CD8-positive, alpha-beta memory T cell (primary cell): ENCODE measurements around the gene FAM114A1. TPM values are rescaled to one million over a fixed set of nuclear protein-coding genes. Genes with fewer than 3 reads are reported as not detected.
"Not testable (repeated sequence)": the region's sequence is repeated elsewhere in the genome, so short reads cannot be mapped to it uniquely, and the experiment has no call there.

Experiments
- CTCF ChIA-PET: fragments of 350-600 bp; sonication (Branson Sonifier 250); formaldehyde crosslinking; loops from one replicate; lab custom pipeline; 2021; ENCODE audit warnings: antibody characterized with exemption; lab: Charles Lee
- POLR2A ChIA-PET: fragments of 350-600 bp; sonication (Branson Sonifier 250); formaldehyde crosslinking; loops from one replicate; lab custom pipeline; 2021; ENCODE audit warnings: antibody characterized with exemption; lab: Charles Lee
- DNase-seq, 5 donors: peaks; one replicate each; pipeline versions ENCODE4 v3.0.0 to v3.0.0-alpha.2; 2020 to 2022; ENCODE audit warnings: mixed read lengths in 1 of 5
- H3K27ac ChIP-seq: one replicate; pipeline ENCODE4 v1.7.0; 2013; ENCODE audit warnings: low read depth, mild to moderate bottlenecking, low read length, moderate library complexity
- H3K27me3 ChIP-seq: 2 replicates; pipeline ENCODE4 v1.7.0; 2013; ENCODE audit warnings: low read length, mild to moderate bottlenecking; ENCODE audit not compliant: insufficient read depth, poor library complexity, severe bottlenecking
- H3K36me3 ChIP-seq: 2 replicates; pipeline ENCODE4 v1.7.0; 2013; ENCODE audit warnings: mild to moderate bottlenecking, low read length, moderate library complexity; ENCODE audit not compliant: insufficient read depth
- H3K4me1 ChIP-seq: 2 replicates; pipeline ENCODE4 v1.7.0; 2013; ENCODE audit warnings: mild to moderate bottlenecking, low read length, moderate library complexity; ENCODE audit not compliant: insufficient read depth
- H3K4me3 ChIP-seq: 2 replicates; pipeline ENCODE4 v1.7.0; 2013; ENCODE audit warnings: mild to moderate bottlenecking, low read length
- H3K9me3 ChIP-seq: 2 replicates; pipeline ENCODE4 v1.7.0; 2013; ENCODE audit warnings: mild to moderate bottlenecking, low read length
- H3K27ac Mint-ChIP-seq, 8 donors: one replicate each; pipeline ENCODE4 v1.8.0; 2020 to 2021; ENCODE audit warnings: mixed read lengths in 8 of 8, mild to moderate bottlenecking in 6 of 8, inconsistent platforms in 3 of 8, moderate library complexity in 3 of 8
- H3K27me3 Mint-ChIP-seq, 2 donors: one replicate each; pipeline ENCODE4 v1.8.0; 2020 to 2021; ENCODE audit warnings: mixed read lengths in 2 of 2, mild to moderate bottlenecking in 1 of 2, moderate library complexity in 1 of 2
- H3K36me3 Mint-ChIP-seq, 3 donors: one replicate each; pipeline ENCODE4 v1.8.0; 2020 to 2021; ENCODE audit warnings: mixed read lengths in 3 of 3, inconsistent platforms in 1 of 3, mild to moderate bottlenecking in 1 of 3
- H3K4me1 Mint-ChIP-seq, 3 donors: one replicate each; pipeline ENCODE4 v1.8.0; 2020 to 2021; ENCODE audit warnings: mixed read lengths in 3 of 3, inconsistent platforms in 1 of 3, mild to moderate bottlenecking in 1 of 3
- H3K4me3 Mint-ChIP-seq, 7 donors: one replicate each; pipeline ENCODE4 v1.8.0; 2020 to 2021; ENCODE audit warnings: mixed read lengths in 7 of 7, mild to moderate bottlenecking in 6 of 7, moderate library complexity in 4 of 7, inconsistent platforms in 2 of 7
- H3K9me3 Mint-ChIP-seq, 5 donors: one replicate each; pipeline ENCODE4 v1.8.0; 2020 to 2022; ENCODE audit warnings: mixed read lengths in 5 of 5, mild to moderate bottlenecking in 3 of 5, moderate library complexity in 2 of 5, inconsistent platforms in 1 of 5
- polyA plus RNA-seq: library from polyadenylated mRNA; unstranded; fragments of 300-500 nt; fragmentation: Illumina TruSeq; gene quantifications from one replicate; pipeline ENCODE4 v1.2.3, GENCODE V29; 2021
- total RNA-seq, 2 experiments: library from RNA; stranded (reverse); gene quantifications; one replicate each; pipeline ENCODE4 v1.2.3, GENCODE V29; 2021

Gene FAM114A1
- total and polyA plus RNA-seq, 3 experiments from 2014 or later, result 0.31 TPM; not detected in 2

GRCh38 chr4:38980903-38981676 lies 113.5 kb downstream of the FAM114A1 start:
- Histone ChIP-seq H3K9me3 (no peaks in the 10 kb centered on the region), H3K4me3 (no peak overlapping the region), H3K36me3 (peaks cover 6% of the 10 kb centered on the region), H3K4me1 (no peaks in the 10 kb centered on the region), H3K27me3 (no peaks in the 10 kb centered on the region), H3K27ac (no peak overlapping the region)
- peaks cover 0 to 21% (median 4%) of the 10 kb centered on the region in 3 donors for H3K4me1 Mint-ChIP-seq
- no peaks in the 10 kb centered on the region for H3K9me3 Mint-ChIP-seq
- peak overlapping the region in 1 of 8 donors; percentile 8 for H3K27ac Mint-ChIP-seq
- no peak overlapping the region for H3K4me3 Mint-ChIP-seq
- ChIA-PET CTCF (no interaction called here), POLR2A (no interaction called here)
- H3K36me3 Mint-ChIP-seq, result peaks cover 4 to 71% (median 42%) of the 10 kb centered on the region in 3 donors
- no peaks in the 10 kb centered on the region for H3K27me3 Mint-ChIP-seq
- DNase-seq, result no peak

GRCh38 chr4:38982361-38983095 lies 114.9 kb downstream of the FAM114A1 start:
- Mint-ChIP-seq H3K27me3 (no peaks in the 10 kb centered on the region), H3K36me3 (peaks cover 4 to 71% (median 42%) of the 10 kb centered on the region in 3 donors), H3K4me3 (no peak overlapping the region), H3K9me3 (no peaks in the 10 kb centered on the region), H3K4me1 (peaks cover 0 to 30% (median 11%) of the 10 kb centered on the region in 3 donors), H3K27ac (no peak overlapping the region)
- Histone ChIP-seq H3K9me3 (no peaks in the 10 kb centered on the region), H3K36me3 (peaks cover 6% of the 10 kb centered on the region), H3K4me3 (no peak overlapping the region), H3K27me3 (no peaks in the 10 kb centered on the region), H3K4me1 (peaks cover under 1% of the 10 kb centered on the region), H3K27ac (no peak overlapping the region)
- CTCF ChIA-PET, result no interaction called here
- DNase-seq, result no peak
- POLR2A ChIA-PET, result no interaction called here

- Mint-ChIP-seq H3K27me3 (no peaks in the 10 kb centered on the region), H3K4me3 (no peak overlapping the region), H3K27ac (peak overlapping the region in 2 of 8 donors; percentile 23 to 76), H3K36me3 (peaks cover 4 to 70% (median 45%) of the 10 kb centered on the region in 3 donors), H3K9me3 (no peaks in the 10 kb centered on the region), H3K4me1 (peaks cover 0 to 35% (median 11%) of the 10 kb centered on the region in 3 donors)
- ChIA-PET CTCF (no interaction called here), POLR2A (no interaction called here)
- no peaks in the 10 kb centered on the region for H3K27me3 ChIP-seq
- peaks cover 3% of the 10 kb centered on the region for H3K4me1 ChIP-seq
- no peak overlapping the region for H3K27ac ChIP-seq
- DNase-seq, result no peak
- H3K9me3 ChIP-seq, result no peaks in the 10 kb centered on the region
- no peak overlapping the region for H3K4me3 ChIP-seq
- peaks cover 6% of the 10 kb centered on the region for H3K36me3 ChIP-seq
These were observed 115.7 kb downstream of the FAM114A1 start for GRCh38 chr4:38983291-38983690.

- peaks cover 0 to 35% (median 11%) of the 10 kb centered on the region in 3 donors for H3K4me1 Mint-ChIP-seq
- Histone ChIP-seq H3K36me3 (peaks cover 6% of the 10 kb centered on the region), H3K4me1 (peaks cover 3% of the 10 kb centered on the region), H3K27me3 (no peaks in the 10 kb centered on the region), H3K9me3 (no peaks in the 10 kb centered on the region), H3K27ac (no peak overlapping the region), H3K4me3 (no peak overlapping the region)
- H3K9me3 Mint-ChIP-seq, result no peaks in the 10 kb centered on the region
- POLR2A ChIA-PET, result no interaction called here
- no peak for DNase-seq
- H3K4me3 Mint-ChIP-seq, result no peak overlapping the region
- CTCF ChIA-PET, result interaction anchor here (1.5 kb wide), 1 partner anchor 13 kb away, joined by 3 read pairs; no protein-coding TSS in a partner anchor
- H3K27me3 Mint-ChIP-seq, result no peaks in the 10 kb centered on the region
- H3K27ac Mint-ChIP-seq, result peak overlapping the region in 2 of 8 donors; percentile 22 to 85
- peaks cover 7 to 68% (median 44%) of the 10 kb centered on the region in 3 donors for H3K36me3 Mint-ChIP-seq
These were observed 116.4 kb downstream of the FAM114A1 start for GRCh38 chr4:38983787-38984598.

- H3K27me3 Mint-ChIP-seq, result no peaks in the 10 kb centered on the region
- Histone ChIP-seq H3K4me3 (no peak overlapping the region), H3K27me3 (no peaks in the 10 kb centered on the region), H3K27ac (no peak overlapping the region), H3K9me3 (no peaks in the 10 kb centered on the region), H3K4me1 (peaks cover 3% of the 10 kb centered on the region), H3K36me3 (peaks cover 6% of the 10 kb centered on the region)
- no peak for DNase-seq
- H3K9me3 Mint-ChIP-seq, result no peaks in the 10 kb centered on the region
- ChIA-PET POLR2A (no interaction called here), CTCF (interaction anchor here (0.9 to 1.5 kb wide), 2 partner anchors 9 to 11 kb away, joined by 3 read pairs; no protein-coding TSS in a partner anchor)
- H3K36me3 Mint-ChIP-seq, result peaks cover 4 to 65% (median 39%) of the 10 kb centered on the region in 3 donors
- peaks cover 0 to 35% (median 11%) of the 10 kb centered on the region in 3 donors for H3K4me1 Mint-ChIP-seq
- H3K27ac Mint-ChIP-seq, result peak overlapping the region in 3 of 8 donors; percentile 1 to 92 (median 42)
- peak overlapping the region in 3 of 7 donors; percentile 18 to 41 (median 21) for H3K4me3 Mint-ChIP-seq
These were observed 117.9 kb downstream of the FAM114A1 start for GRCh38 chr4:38985410-38986100.

GRCh38 chr4:38987491-38987890 lies 119.9 kb downstream of the FAM114A1 start:
- Mint-ChIP-seq H3K27ac (peak overlapping the region in 2 of 8 donors; percentile 14 to 51), H3K4me1 (peaks cover 0 to 29% (median 11%) of the 10 kb centered on the region in 3 donors), H3K27me3 (no peaks in the 10 kb centered on the region), H3K36me3 (peaks cover 6 to 63% (median 30%) of the 10 kb centered on the region in 3 donors), H3K9me3 (no peaks in the 10 kb centered on the region), H3K4me3 (no peak overlapping the region)
- no peaks in the 10 kb centered on the region for H3K9me3 ChIP-seq
- POLR2A ChIA-PET, result interaction anchor here (0.6 kb wide), 1 partner anchor 1337 kb away, joined by 6 read pairs; no protein-coding TSS in a partner anchor
- no peaks in the 10 kb centered on the region for H3K27me3 ChIP-seq
- no peak overlapping the region for H3K27ac ChIP-seq
- CTCF ChIA-PET, result interaction anchor here (0.8 to 0.9 kb wide), 2 partner anchors 24 to 58 kb away, joined by 3 to 4 read pairs; no protein-coding TSS in a partner anchor
- no peak for DNase-seq
- H3K36me3 ChIP-seq, result peaks cover 6% of the 10 kb centered on the region
- H3K4me3 ChIP-seq, result no peak overlapping the region
- peaks cover 3% of the 10 kb centered on the region for H3K4me1 ChIP-seq

GRCh38 chr4:38988353-38988752 lies 120.7 kb downstream of the FAM114A1 start:
- DNase-seq, H3K4me3 Mint-ChIP-seq, H3K36me3 ChIP-seq, CTCF ChIA-PET, POLR2A ChIA-PET, H3K27ac ChIP-seq, H3K9me3 Mint-ChIP-seq, H3K4me3 ChIP-seq, H3K9me3 ChIP-seq, H3K27me3 ChIP-seq, H3K4me1 ChIP-seq, H3K27me3 Mint-ChIP-seq: not testable (repeated sequence)
- H3K27ac Mint-ChIP-seq, result peak overlapping the region in 3 of 8 donors; percentile 2 to 94 (median 45)
- peaks cover 6 to 60% (median 26%) of the 10 kb centered on the region in 3 donors for H3K36me3 Mint-ChIP-seq
- peaks cover 0 to 29% (median 11%) of the 10 kb centered on the region in 3 donors for H3K4me1 Mint-ChIP-seq
